Rectal smooth muscle tissue (tissue), 1 donor: ENCODE data around the gene TMEM220.
"Not testable (repeated sequence)": the region's sequence is repeated elsewhere in the genome, so short reads cannot be mapped to it uniquely, and the experiment has no call there.

Source experiments
- H3K27ac ChIP-seq: one replicate; pipeline ENCODE4 v1.7.0; 2013; ENCODE audit warnings: low read depth, low read length, inconsistent platforms
- H3K27me3 ChIP-seq: one replicate; pipeline ENCODE4 v1.7.0; 2013; ENCODE audit warnings: low read length; ENCODE audit not compliant: control insufficient read depth, insufficient read depth
- H3K36me3 ChIP-seq: one replicate; pipeline ENCODE4 v1.7.0; 2013; ENCODE audit warnings: low read length; ENCODE audit not compliant: control insufficient read depth, insufficient read depth
- H3K4me1 ChIP-seq: one replicate; pipeline ENCODE4 v1.7.0; 2013; ENCODE audit warnings: low read length; ENCODE audit not compliant: control insufficient read depth, insufficient read depth
- H3K4me3 ChIP-seq: one replicate; pipeline ENCODE4 v1.7.0; 2013; ENCODE audit warnings: low read length
- H3K9ac ChIP-seq: one replicate; pipeline ENCODE4 v1.7.0; 2013; ENCODE audit warnings: low read length

Gene TMEM220

DNA sequence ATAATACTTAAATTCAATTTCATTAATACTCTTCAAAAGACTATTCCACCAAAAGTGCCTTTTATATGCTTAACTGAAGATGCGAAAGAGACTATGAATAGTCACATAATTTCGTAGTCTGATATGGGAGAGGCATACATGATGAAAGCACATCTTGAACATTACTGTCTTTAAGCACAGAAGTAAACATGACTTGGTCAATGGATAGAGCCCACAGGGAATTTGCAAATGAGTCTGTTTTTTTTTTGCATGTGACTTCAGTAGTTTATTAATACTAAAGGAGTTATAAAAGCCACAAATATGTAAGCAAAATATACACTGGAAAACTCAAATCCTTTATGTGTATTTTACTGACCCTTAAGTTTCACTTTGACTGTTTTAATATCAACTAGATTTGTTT lies 16.5 kb downstream of the TMEM220 start:
- Histone ChIP-seq H3K36me3 (peaks cover 24% of the 10 kb centered on the region), H3K27ac (no peak overlapping the region), H3K4me1 (no peaks in the 10 kb centered on the region), H3K9ac (no peak overlapping the region), H3K27me3 (no peaks in the 10 kb centered on the region), H3K4me3 (no peak overlapping the region)

DNA sequence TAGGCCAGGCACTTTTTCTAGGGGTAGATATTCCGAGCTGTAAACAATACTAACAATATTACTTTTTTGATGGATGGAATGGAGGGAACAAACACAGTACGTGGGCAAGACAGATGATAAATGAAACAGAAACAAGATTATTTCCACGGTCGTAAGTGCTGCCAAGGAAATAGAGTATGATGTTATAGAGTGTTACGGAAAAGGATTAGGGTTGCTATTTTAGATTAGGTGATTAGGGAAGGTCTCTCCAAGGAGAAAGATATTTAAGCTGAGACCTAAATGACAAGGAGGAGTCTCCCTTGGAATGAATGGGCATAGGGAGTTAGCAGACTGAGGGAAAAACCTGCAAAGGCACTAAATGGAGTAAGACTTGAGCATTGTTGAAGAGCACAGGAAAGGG lies 24.1 kb downstream of the TMEM220 start:
- Histone ChIP-seq H3K9ac (no peak overlapping the region), H3K4me3 (no peak overlapping the region), H3K27ac (no peak overlapping the region), H3K4me1 (no peaks in the 10 kb centered on the region), H3K27me3 (no peaks in the 10 kb centered on the region), H3K36me3 (peaks cover 13% of the 10 kb centered on the region)

DNA sequence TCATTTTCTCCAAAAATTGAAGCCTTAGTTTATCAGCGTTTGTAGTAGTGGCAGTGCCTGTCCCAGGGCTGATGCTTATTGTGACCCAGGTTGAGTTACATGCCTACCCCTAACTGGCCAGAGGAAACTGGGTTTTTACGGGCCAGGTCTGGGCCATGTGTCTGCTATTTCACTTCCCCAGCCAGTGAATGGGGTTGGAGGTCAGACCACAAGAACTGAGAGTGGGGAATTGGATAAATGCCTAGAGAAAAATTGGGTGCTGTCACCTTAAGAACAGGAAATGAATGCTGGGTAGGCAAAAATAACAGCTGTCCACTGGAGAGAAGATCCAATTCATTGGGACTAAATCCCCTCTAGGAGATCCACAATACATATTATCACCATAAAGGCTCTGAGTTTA lies 27.2 kb downstream of the TMEM220 start:
- H3K4me1 ChIP-seq = peaks cover 4% of the 10 kb centered on the region
- H3K9ac ChIP-seq = no peak overlapping the region
- no peaks in the 10 kb centered on the region for H3K27me3 ChIP-seq
- no peak overlapping the region for H3K27ac ChIP-seq
- no peak overlapping the region for H3K4me3 ChIP-seq
- peaks cover 2% of the 10 kb centered on the region for H3K36me3 ChIP-seq

DNA sequence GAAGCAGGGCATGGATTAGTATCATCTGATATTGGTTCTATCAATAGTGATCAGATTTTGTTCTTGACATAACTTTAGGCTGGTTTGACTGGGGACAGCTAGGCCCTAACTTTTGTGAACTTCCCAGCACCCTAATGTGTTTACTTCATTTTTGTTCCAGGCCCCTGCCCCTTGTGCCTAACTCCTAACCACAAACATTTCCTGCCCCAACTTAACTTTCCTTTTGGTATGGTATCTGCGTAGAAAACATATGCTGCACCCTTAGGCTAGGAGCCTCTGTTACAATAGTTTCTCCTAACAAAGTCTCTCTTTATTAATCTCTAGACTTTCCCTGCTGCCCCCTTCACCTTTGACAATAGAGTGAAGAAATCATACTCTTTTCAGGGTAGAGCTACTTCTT lies 30.0 kb downstream of the TMEM220 start:
- H3K27ac ChIP-seq = no peak overlapping the region
- no peak overlapping the region for H3K4me3 ChIP-seq

DNA sequence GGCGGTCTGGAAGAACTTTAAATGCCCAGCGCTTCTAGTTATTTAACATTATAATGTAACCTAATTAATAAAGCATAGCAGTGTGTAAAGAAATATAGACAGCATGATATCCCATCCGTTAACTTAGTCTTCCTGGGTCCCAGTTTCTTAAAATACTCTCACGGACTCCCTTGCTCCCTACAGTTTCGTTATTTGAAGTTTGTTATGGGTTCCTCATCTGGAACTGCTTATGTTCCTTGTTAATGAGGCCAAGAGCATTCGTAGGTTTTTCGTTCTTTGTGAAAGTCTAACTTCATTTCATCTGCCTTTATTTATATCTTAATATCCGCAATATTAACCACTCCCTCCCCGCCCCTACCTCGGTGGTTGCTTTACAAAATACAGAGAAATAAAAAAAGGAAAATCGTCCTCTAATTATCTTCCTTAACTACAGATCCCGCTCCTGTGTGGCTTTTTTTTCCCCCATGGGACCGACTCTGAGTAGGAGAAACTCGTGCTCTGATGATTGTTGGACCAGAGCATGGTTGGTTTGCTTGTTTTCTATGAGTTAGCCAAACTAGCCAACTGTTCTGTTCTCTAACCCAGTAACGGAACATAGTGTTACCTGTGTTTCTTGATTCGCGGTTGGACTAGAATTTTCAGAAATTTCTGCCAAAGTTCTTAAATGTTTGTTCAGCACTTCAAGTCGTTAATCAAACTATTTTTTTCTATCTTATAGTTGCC lies 31.6 kb downstream of the TMEM220 start:
- Histone ChIP-seq H3K27ac (peak overlapping the region; percentile 94), H3K4me1 (peaks cover 11% of the 10 kb centered on the region), H3K27me3 (no peaks in the 10 kb centered on the region), H3K9ac (peak overlapping the region; percentile 80), H3K36me3 (peaks cover 4% of the 10 kb centered on the region), H3K4me3 (peak overlapping the region; percentile 98)

More for the DNA sequence above, 30.0 kb downstream of the TMEM220 start:
- peaks cover 11% of the 10 kb centered on the region for H3K4me1 ChIP-seq
- no peaks in the 10 kb centered on the region for H3K27me3 ChIP-seq
- no peaks in the 10 kb centered on the region for H3K36me3 ChIP-seq
- H3K9ac ChIP-seq = no peak overlapping the region

DNA sequence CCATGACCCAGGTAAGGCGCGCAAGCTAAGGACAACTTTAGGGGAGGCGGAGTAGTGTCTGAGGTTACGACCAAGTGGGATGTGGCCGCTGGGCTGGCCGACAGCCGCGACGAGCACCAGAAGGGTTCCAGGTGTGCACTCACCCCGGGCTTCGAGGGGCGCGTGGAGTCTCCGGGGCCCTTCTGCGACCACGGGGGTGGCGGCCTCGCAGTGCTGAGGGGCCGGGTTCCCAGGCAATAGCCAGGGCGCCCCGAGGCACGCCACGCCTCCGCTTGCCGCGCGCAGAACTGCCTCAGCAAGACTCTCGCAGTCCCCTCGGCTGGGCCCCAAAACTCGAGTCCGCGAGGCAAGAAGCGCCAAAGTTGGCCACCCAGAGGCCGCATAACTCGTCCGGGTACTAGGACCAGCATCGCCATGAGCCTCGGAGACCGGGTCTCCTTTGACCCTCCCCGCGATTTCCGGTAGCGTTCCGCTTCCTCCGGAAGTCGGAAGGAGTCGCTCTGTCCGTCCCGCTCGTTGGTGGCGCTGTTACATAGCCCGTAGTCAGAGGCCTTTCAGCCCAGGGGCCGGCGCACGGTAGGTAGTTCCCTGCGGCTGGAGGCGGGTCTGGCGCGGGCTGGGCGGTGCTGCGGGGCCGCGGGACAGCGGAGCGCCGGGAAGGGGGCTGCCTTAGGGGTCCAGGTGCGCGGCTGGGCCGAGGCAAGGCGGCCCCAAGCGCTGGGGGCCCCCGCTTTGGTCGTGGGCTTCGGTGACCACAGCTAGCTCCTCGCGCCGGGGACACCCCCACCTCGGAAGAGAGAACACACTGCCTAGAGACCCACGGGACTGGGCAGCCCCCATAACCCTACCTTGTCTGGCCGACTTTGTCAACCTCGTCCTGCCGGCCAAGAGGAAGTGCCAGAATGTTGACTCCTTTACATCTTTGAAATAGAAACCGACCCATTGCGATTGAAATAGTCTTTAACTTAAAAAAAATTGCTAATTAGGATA lies 32.4 kb downstream of the TMEM220 start, which contains the start of the genes ADPRM and SCO1:
Gene ADPRM, plus strand, starts transcription at position 503 of the 990 bp plus-strand sequence. CDS start 7,333 bp downstream, outside the sequence.
Gene SCO1, minus strand, starts transcription at position 442 of the 990 bp plus-strand sequence. Its CDS starts 26 bp downstream, at position 416.
- Histone ChIP-seq H3K9ac (peak within 1 kb of the TSS; percentile 94), H3K4me1 (peaks cover 11% of the 10 kb centered on the region), H3K27ac (peak within 1 kb of the TSS; percentile 94)

DNA sequence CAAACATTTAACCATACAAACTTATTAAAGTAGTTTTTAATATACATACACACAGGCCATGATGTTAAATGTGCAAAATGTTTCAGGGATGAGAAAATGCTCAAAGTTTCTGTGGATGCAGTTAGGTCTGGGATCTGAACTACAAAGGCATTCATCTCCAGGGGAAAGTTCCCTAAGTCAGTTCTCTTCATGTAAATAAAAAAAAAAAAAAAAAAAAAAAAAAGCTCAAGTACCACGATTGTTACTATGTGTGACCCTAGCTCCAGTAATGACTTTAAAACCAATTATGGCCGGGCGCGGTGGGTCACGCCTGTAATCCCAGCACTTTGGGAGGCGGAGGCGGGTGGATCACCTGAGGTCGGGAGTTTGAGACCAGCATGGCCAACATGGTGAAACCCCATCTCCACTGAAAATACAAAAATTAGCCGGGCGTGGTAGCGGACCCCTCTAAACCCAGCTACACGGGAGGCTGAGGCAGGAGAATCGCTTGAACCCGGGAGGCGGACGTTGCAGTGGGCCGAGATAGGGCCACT lies 33.9 kb downstream of the TMEM220 start:
- not testable (repeated sequence) for H3K27ac ChIP-seq, H3K36me3 ChIP-seq, H3K9ac ChIP-seq, H3K27me3 ChIP-seq
- H3K4me1 ChIP-seq = peaks cover 11% of the 10 kb centered on the region
- H3K4me3 ChIP-seq = peak overlapping the region; percentile 98

More for the DNA sequence above, 32.4 kb downstream of the TMEM220 start, which contains the start of the genes ADPRM and SCO1:
- peak within 1 kb of the TSS; percentile 98 for H3K4me3 ChIP-seq
- H3K36me3 ChIP-seq = peaks cover 7% of the 10 kb centered on the region
- H3K27me3 ChIP-seq = no peaks in the 10 kb centered on the region

DNA sequence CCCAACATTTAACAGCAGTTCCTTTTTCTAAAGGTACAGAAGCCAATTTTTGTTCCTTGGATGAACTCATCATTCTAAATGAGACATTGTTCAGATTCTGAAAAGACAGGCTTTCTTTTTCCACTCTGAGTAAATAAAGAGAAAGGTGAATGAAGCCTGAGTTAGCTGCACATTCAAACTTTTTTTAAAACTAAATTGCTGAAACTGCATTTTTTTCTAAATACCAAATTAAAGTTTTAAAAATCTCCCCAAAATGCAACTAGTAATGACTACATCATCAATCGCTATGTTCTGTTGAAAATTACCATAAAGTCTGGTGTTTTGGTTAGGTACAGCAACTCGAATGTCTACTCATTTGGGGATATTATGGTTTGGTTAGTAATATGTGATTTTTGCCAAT lies 42.3 kb downstream of the TMEM220 start:
- H3K4me1 ChIP-seq = no peaks in the 10 kb centered on the region
- H3K27me3 ChIP-seq = no peaks in the 10 kb centered on the region
- no peak overlapping the region for H3K9ac ChIP-seq
- H3K36me3 ChIP-seq = peaks cover 12% of the 10 kb centered on the region
- no peak overlapping the region for H3K27ac ChIP-seq
- H3K4me3 ChIP-seq = no peak overlapping the region

DNA sequence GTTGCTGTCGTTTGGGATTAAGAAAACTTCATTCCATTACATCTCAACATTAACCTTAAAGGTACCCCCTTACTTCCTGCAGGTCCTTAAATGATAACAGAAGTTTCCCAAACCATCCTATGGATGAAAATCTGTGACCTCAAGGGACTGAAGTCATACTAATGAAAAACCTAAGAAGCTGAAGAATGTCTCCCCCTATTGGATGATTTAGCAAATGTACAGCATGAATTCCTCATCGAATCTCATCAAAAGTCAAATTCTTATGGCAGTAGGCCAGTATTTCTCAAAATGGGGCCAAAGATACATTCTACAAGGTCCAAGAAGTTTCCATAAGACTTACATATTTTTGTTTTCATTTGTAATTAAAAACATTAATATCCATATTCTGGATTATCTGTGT lies 46.0 kb downstream of the TMEM220 start:
- no peak overlapping the region for H3K4me3 ChIP-seq
- H3K36me3 ChIP-seq = peaks cover 21% of the 10 kb centered on the region
- no peak overlapping the region for H3K9ac ChIP-seq
- H3K27ac ChIP-seq = no peak overlapping the region
- H3K4me1 ChIP-seq = peaks cover 8% of the 10 kb centered on the region
- no peaks in the 10 kb centered on the region for H3K27me3 ChIP-seq

DNA sequence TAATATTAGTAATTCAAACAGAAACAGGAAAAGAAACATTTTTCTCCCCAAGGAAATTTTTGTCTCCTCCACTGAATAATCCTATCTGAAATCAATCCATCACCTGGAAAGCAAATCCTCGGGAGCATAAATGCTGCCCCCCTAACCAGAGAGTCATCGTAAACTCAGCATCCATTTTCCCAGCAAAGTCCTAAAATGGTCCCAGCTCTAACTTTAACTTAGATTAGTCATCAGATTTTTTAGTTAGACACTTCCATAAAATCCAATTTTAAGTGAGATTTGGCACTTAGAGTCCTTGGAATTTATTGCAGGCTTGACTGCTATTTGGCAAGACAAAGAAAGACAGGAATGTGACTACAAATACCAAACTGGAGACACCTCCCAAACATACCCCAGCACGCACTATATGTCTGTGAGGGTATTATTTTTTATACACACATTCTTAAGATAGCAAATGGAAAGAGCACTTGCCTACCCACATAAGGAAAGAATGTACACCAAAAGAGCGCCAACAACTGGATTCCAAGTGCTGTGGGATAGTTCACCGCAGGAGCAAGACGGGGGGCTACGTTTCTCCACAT lies 47.9 kb downstream of the TMEM220 start:
- Histone ChIP-seq H3K36me3 (peaks cover 21% of the 10 kb centered on the region), H3K9ac (no peak overlapping the region), H3K27ac (peak overlapping the region; percentile 34), H3K27me3 (no peaks in the 10 kb centered on the region), H3K4me1 (peaks cover 8% of the 10 kb centered on the region), H3K4me3 (no peak overlapping the region)

DNA sequence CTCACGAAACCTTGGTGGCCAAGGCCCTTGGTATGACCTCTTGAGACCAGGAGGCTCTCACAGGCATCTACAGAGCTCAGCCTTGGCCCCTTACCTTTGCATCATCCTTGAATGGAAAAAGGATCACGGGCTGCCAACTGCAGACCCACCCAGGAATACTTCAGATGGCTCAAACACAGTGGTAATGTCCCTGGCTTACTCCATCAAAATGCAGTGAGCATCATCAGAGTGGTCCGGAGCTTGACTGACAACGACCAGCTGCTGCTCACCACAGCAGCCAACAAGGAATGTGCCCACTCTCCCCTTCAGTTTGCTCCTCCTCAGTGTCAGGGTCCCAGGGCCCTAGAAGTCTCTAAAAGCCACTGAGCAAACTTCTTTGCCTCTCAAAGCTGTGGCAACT lies 55.1 kb downstream of the TMEM220 start:
- Histone ChIP-seq H3K4me1 (peaks cover 6% of the 10 kb centered on the region), H3K36me3 (peaks cover 5% of the 10 kb centered on the region), H3K4me3 (no peak overlapping the region), H3K27ac (no peak overlapping the region), H3K27me3 (no peaks in the 10 kb centered on the region), H3K9ac (no peak overlapping the region)

DNA sequence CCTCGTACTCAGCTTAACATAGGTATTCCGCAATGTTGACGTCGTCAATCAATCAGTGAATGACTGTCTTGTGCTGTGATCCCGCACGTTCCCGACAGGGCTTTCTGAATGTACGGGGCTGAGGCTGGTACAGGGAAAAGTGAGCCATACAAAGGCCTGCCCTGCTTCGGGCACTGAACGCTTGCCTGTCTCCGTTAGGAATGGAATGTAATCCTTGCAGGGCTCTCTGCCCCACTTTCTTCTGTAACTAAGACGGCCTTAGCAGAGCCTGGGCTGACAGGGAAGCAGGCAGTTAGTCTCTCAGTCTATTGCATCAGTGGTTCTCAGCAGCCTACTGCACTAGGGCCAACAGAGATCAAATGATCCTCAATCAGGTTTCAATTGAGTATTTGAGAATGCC lies 56.5 kb downstream of the TMEM220 start:
- no peak overlapping the region for H3K4me3 ChIP-seq

More for the DNA sequence above, 56.5 kb downstream of the TMEM220 start:
- Histone ChIP-seq H3K27ac (peak overlapping the region; percentile 73), H3K36me3 (peaks cover 5% of the 10 kb centered on the region), H3K27me3 (no peaks in the 10 kb centered on the region), H3K9ac (no peak overlapping the region), H3K4me1 (peaks cover 6% of the 10 kb centered on the region)
